Left ventricle myocardium superior (tissue), 1 donor: ENCODE results near the gene OR5H14. TPM values are rescaled to one million over a fixed set of nuclear protein-coding genes. Genes with fewer than 3 reads are reported as not detected.
"Not testable (repeated sequence)": the region's sequence is repeated elsewhere in the genome, so short reads cannot be mapped to it uniquely, and the experiment has no call there.

ENCODE experiments used
- ATAC-seq: fragments of 200-7000 bp; cut with Tn5 transposase; one replicate; pipeline ENCODE4 v1.9.1; 2020; ENCODE audit warnings: mild to moderate bottlenecking, moderate library complexity
- DNase-seq: peaks from one replicate; pipeline ENCODE4 v3.0.0-alpha.2; 2020
- intact Hi-C: fragments of 100-400 bp; cut with micrococcal nuclease; formaldehyde crosslinking; loops from one replicate; pipeline ENCODE4 v1.11.0; 2022
- total RNA-seq: library from RNA; stranded (reverse); fragmentation: NEBNext Ultra II Directional; extraction: Animal tissue kit (Norgen Biotek cat#: 25700); gene quantifications from one replicate; pipeline ENCODE4 v1.2.1, GENCODE V29; 2021
- donor health status: DM: no; HTN: yes; CAD: no; lungs with severe emphysema.

Gene OR5H14
- total RNA-seq, 1 donor from 2014 or later: not detected

GRCh38 chr3:98188545-98188944 lies 41.3 kb downstream of the OR5H14 start:
- DNase-seq (no peak), ATAC-seq (no peak)
- intact Hi-C loops: no loop called here

- intact Hi-C loops, ATAC-seq: not testable (repeated sequence)
Observed at GRCh38 chr3:98190911-98191310, 43.6 kb downstream of the OR5H14 start.

GRCh38 chr3:98196293-98196692 lies 49.0 kb downstream of the OR5H14 start:
- ATAC-seq, intact Hi-C loops, DNase-seq: not testable (repeated sequence)

More at GRCh38 chr3:98190911-98191310, 43.6 kb downstream of the OR5H14 start:
- not testable (repeated sequence) for DNase-seq

GRCh38 chr3:98199020-98199419 lies 51.7 kb downstream of the OR5H14 start:
- DNase-seq (no peak), ATAC-seq (no peak)
- intact Hi-C loops: no loop called here

Other genes starting within 250 kb of the OR5H14 start
- gene RIOX2, start 175.0 kb upstream of the OR5H14 start, total RNA-seq: 11.1 TPM
- gene GABRR3, start 112.2 kb upstream of the OR5H14 start, total RNA-seq: not detected
- not detected for gene OR5AC2, start 60.3 kb upstream of the OR5H14 start, total RNA-seq
- gene OR5H1, start 16.8 kb upstream of the OR5H14 start, total RNA-seq: not detected
- gene OR5H15, start 19.2 kb downstream of the OR5H14 start, total RNA-seq: not detected
- gene OR5H6, start 116.8 kb downstream of the OR5H14 start, total RNA-seq: not detected
- not detected for gene OR5H2, start 135.0 kb downstream of the OR5H14 start, total RNA-seq
- not detected for gene OR5K4, start 206.4 kb downstream of the OR5H14 start, total RNA-seq
- gene OR5K3, start 243.2 kb downstream of the OR5H14 start, total RNA-seq: not detected